Adrenal gland (tissue), 5 donors: Measurements from ENCODE around the gene FCMR.

ENCODE experiments used
- POLR2A ChIP-seq, 2 donors: fragments of 450-650 bp; IDR thresholded peaks; one replicate each; pipeline ENCODE4 v1.6.1; 2017; ENCODE audit warnings: antibody characterized with exemption in 2 of 2, mild to moderate bottlenecking in 2 of 2, moderate library complexity in 1 of 2
- TF ChIP-seq, protein P1 (sequence below), 6 experiments: fragments of 450-650 bp in 4 of 6; fragments of 200-600 bp in 2 of 6; sonication (generic) in 1 of 6; IDR thresholded peaks; 1 replicate in 5 of 6; 2 replicates in 1 of 6; pipeline versions ENCODE4 v1.5.1 to v1.8.0; 2016 to 2021; ENCODE audit warnings: antibody characterized with exemption in 6 of 6, mild to moderate bottlenecking in 2 of 6, moderate library complexity in 1 of 6
- donor health status: DM: no; HTN: no; CAD: no.

DNA sequence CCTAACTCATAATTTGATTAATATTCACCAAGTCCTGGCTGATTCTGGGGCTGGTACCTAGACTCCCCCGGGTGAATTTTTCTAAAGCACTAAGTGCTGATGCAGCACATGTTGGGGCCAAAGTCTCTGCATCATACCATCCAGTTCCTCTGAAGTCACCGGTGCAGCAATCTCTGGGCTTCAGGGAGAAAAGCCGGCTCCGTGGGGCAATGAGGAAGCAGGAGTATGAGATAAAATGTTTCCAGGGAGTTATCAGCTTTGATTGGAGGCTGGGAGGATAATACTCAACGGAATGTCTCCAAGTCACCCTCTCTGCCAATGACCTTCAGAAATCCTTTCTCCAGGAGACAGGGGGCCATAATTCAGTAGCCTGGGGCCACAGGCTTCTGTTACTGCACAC lies 47.3 kb upstream of the FCMR start:
- TF ChIP-seq, protein P1, sequence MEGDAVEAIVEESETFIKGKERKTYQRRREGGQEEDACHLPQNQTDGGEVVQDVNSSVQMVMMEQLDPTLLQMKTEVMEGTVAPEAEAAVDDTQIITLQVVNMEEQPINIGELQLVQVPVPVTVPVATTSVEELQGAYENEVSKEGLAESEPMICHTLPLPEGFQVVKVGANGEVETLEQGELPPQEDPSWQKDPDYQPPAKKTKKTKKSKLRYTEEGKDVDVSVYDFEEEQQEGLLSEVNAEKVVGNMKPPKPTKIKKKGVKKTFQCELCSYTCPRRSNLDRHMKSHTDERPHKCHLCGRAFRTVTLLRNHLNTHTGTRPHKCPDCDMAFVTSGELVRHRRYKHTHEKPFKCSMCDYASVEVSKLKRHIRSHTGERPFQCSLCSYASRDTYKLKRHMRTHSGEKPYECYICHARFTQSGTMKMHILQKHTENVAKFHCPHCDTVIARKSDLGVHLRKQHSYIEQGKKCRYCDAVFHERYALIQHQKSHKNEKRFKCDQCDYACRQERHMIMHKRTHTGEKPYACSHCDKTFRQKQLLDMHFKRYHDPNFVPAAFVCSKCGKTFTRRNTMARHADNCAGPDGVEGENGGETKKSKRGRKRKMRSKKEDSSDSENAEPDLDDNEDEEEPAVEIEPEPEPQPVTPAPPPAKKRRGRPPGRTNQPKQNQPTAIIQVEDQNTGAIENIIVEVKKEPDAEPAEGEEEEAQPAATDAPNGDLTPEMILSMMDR (IDR thresholded peaks at IDR 0.05) = no peak
- no peak for TF ChIP-seq POLR2A (IDR thresholded peaks at IDR 0.05)
